Caki2 (cell line): ENCODE data around the gene ARL6IP5. TPM values are rescaled to one million over a fixed set of nuclear protein-coding genes. Genes with fewer than 3 reads are reported as not detected.

Experiments
- DNase-seq: peaks from one replicate; pipeline ENCODE4 v3.0.0-alpha.2; 2015; ENCODE audit warnings: low read depth
- in situ Hi-C: cut with HindIII; loops from 2 replicates; pipeline ENCODE4 v1.10.0; 2016; ENCODE audit warnings: low sequenced_read_pairs, low pct_unique_long_range_greater_than_20kb, mixed read lengths
- total RNA-seq: library from RNA; depleted of rRNA; stranded (reverse); fragments of >200 nt; shearing (Covaris generic); gene quantifications from 2 replicates; pipeline ENCODE4 v1.2.3, GENCODE V29; 2014; ENCODE audit warnings: low replicate concordance; rRNA removed

The ARL6IP5 gene
- total RNA-seq, 1 experiment from 2014 or later = 77.1 TPM

DNA sequence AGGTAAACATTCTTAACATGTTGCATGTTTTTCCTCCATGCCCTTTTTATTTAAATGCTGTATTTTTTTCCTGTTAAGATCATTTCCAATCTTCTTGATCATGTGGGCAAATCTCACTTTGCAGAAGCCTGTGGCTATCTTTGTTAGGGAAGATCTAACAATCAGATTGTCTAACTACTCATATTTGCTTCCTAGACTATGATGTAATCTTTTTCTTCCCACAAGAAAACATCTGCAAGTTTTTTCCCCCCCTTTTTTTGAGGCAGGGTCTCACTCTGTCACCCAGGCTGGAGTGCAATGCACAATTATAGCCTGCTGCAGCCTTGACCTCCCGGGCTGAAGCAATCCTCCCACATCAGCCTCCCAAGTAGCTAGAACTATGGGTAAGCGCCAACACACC lies 52.7 kb downstream of the ARL6IP5 start:
- in situ Hi-C loops = no loop called here
- no peak for DNase-seq

DNA sequence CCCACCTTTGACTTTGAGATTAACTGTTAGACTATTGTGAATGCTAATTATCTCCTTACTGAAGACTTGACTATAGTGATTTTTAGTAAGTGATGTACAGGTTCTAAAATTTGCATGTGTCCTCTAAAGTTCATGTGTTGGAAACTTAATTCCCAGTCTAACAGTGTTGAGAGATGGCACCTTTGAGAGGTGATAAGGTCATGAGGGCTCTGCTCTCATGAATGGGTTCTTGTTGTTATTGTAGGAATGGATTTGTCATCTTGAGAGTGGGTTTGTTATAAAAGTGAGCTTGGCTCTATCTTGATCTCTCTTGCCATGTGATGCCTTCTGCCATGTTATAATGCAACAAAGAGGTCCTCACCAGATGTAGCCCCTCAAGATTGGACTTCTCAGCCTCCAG lies 56.6 kb downstream of the ARL6IP5 start:
- DNase-seq = no peak
- in situ Hi-C loops = no loop called here

DNA sequence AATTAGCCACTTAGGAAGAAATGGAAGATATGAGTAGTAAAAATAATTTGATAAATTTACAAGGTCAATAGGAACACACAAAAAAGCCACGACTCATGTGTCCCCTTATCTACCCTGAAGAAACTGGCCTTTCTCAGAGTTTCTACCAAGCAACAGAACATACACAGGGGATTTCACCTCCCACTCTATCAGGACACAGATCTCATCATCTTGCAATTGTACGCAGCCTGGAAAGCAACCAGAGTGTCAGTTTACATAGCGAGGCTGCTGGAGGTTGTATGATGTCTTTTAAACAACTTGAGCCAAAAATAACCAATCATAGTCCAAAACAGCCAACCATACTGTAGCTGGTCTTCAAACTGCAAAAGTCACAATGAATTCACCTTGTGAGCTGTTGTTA lies 57.4 kb downstream of the ARL6IP5 start:
- DNase-seq = no peak
- in situ Hi-C loops = no loop called here

DNA sequence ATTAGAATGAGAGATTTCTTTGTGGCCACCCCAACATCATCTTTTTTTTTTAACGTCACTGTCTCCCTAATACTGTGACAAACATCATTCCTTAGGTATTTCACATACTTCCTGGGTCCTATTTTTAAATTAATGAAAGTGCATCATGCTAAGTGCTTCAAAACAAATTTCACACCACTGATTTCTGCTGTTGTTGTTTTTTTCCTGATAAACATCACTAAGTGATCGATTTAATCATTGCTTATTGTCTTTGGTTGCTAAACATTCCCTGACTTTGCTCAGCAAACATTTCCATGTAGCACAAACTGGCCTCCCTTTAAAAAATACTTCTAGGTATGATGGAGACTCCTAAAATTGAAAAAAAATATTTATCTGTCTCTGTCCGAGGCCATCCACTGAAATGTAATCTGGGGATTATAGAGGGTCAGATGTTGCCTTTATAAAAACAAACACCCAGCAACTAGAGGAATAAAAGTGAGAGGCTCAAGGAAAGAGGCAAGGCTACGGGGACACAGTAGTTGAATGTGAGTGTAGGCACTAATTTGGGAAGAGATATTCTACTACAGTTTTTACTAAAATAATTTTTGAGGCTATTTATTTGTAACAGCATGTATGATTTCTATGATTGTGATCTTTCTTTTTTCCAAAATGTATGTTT lies 58.2 kb downstream of the ARL6IP5 start:
- DNase-seq = no peak
- in situ Hi-C loops = no loop called here

DNA sequence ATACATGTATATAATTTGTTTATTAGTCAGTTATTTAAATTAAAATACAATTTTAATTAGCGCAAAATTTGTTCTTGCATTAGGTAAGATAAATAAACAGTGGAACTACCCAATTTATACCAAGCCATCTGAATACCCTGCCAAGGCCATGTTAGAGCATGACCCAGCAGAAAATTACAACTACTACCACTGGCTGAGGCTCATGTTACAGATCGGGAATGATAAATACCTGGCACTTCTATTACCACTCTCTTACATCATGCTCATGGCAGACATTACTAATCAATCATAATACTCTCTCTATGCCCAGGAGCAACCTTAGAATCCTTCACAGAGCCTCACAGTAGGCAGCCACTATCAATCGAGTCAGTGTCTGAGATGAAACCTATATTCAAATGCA lies 58.9 kb downstream of the ARL6IP5 start:
- DNase-seq = peak; percentile 9
- in situ Hi-C loops = no loop called here

DNA sequence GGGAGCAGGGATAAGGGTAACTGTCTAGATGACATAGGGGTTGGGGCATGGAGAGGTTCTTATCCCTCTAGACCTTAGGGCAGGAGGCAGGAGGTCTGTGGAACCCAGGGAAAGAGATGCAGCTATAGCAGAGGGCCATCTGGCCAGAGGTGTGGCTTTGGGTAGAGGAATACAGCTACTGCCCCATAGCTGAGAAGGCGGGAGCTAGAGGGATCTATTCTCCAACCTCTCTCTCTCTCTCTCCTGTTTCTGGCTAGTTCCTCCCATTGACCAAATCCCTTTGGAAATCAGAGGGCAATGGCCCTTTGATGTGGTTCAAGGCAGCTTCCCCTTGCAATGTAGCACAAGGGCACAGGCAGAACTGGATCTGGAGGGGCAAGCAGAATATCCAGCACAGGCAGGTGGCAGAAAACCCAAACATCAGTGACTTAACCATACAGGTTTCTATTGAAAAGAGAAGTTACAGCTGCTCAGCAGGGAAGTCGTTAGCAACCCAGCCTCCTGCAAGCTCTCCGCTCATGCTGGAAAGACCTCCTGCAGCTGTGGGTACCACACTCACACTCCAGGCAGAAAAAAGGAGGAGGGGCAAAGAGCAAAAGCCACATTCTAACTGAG lies 60.0 kb downstream of the ARL6IP5 start:
- no peak for DNase-seq
- in situ Hi-C loops = no loop called here

DNA sequence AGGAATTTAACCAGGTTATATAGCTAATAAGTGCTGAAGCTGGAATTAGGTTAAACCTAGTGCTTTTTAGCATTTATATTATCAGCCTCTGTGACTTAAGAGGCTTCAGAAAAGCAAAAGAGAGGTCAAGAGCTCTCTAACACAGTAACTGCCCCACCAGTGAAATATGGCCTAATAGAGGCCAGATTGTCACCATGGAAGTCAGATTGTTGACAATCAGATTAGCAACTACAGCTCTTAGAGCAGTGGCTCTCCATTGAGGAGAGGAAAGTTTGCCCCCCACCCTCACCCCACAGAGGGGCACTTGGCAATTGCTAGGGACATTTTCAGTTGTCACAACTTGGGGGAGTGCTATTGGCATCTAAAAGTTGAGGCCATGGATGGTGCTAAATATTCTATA lies 61.0 kb downstream of the ARL6IP5 start:
- in situ Hi-C loops = no loop called here
- no peak for DNase-seq

DNA sequence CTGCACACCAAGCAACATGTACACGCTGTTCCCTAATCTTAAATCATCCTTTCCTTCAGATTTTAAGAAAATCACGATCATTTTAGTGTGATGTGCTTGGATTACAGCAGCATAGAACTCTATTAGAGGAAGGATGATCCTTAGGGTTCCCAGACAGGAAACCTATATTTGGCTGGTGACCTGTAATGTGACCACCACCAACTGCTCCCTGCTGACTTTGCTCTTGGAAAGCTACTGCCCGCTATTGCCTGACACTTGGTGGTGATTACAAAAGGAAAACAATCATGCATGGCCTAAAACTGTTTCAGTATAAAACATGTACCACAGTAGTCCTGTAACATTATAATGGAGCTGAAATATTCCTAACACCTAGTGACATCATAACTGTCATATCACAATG lies 64.8 kb downstream of the ARL6IP5 start:
- in situ Hi-C loops = no loop called here

More for the DNA sequence above, 64.8 kb downstream of the ARL6IP5 start:
- DNase-seq = no peak

Other genes with a start within 250 kb of the ARL6IP5 start
- not detected in 2 replicates for gene TAFA4, start 152.4 kb upstream of the ARL6IP5 start, total RNA-seq
- 8.5 and 15.0 TPM in 2 replicates for gene EOGT, start 71.3 kb upstream of the ARL6IP5 start, total RNA-seq
- gene TMF1, start 32.6 kb upstream of the ARL6IP5 start, total RNA-seq = 1.6 and 5.7 TPM in 2 replicates
- 47.1 and 56.0 TPM in 2 replicates for gene UBA3, start 4.6 kb upstream of the ARL6IP5 start, total RNA-seq
- gene LMOD3, start 37.7 kb downstream of the ARL6IP5 start, total RNA-seq = not detected in 2 replicates